Stimulated activated CD4-positive, alpha-beta T cell treated with anti-CD3 and anti-CD28 coated beads, Interleukin-12 subunit alpha, Interleukin-12 subunit beta, amount 100 ng/mL, for 24 hours (primary cell): ENCODE measurements around the gene FOXQ1.

Experiments used
- DNase-seq, 2 experiments: peaks; one replicate each; pipeline ENCODE4 v3.0.0-alpha.2; 2020; ENCODE audit warnings: low read depth in 2 of 2

The FOXQ1 gene

GRCh38 chr6:1363298-1363697, 51.4 kb downstream of the FOXQ1 start:
- DNase-seq = no peak

GRCh38 chr6:1363729-1364572, 52.1 kb downstream of the FOXQ1 start:
- no peak for DNase-seq
